ENCODE results near the gene TNFSF13B.
"Not testable (repeated sequence)": the region's sequence is repeated elsewhere in the genome, so short reads cannot be mapped to it uniquely, and the experiment has no call there.

The TNFSF13B gene, protein sequence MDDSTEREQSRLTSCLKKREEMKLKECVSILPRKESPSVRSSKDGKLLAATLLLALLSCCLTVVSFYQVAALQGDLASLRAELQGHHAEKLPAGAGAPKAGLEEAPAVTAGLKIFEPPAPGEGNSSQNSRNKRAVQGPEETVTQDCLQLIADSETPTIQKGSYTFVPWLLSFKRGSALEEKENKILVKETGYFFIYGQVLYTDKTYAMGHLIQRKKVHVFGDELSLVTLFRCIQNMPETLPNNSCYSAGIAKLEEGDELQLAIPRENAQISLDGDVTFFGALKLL

DNA sequence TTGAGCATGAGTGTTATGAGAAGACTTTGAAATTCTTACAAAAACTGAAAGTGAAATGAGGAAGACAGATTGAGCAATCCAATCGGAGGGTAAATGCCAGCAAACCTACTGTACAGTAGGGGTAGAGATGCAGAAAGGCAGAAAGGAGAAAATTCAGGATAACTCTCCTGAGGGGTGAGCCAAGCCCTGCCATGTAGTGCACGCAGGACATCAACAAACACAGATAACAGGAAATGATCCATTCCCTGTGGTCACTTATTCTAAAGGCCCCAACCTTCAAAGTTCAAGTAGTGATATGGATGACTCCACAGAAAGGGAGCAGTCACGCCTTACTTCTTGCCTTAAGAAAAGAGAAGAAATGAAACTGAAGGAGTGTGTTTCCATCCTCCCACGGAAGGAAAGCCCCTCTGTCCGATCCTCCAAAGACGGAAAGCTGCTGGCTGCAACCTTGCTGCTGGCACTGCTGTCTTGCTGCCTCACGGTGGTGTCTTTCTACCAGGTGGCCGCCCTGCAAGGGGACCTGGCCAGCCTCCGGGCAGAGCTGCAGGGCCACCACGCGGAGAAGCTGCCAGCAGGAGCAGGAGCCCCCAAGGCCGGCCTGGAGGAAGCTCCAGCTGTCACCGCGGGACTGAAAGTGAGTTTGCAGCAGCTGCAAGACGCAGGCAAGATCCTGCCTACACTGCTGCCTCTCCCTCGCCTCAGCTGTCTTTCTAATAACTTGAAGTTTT is at the start of gene TNFSF13B:
TNFSF13B (plus strand) TSS at position 118 of the 728 bp plus-strand sequence; CDS start at position 296, 178 bp downstream.
- peak; percentile 68 for DNase-seq

DNA sequence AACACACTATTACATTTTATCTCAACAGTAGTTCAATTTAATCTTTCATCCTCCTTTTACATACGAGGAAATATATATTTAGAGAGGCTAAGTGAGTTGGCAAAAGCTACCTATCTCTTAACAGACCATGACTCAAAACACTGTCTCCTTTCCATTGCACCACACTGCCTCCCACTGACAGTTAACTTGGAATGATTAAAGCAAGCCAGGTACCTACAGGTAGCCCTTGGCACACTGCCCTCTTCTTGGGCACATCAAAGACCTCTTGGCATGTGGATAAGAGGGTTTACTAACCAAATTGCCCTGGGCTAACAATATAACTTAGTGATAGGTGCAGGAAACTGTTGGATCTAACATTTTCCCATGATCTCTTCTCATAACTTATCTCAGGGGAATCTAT is 49.5 kb upstream of the TNFSF13B start:
- no peak for DNase-seq

DNA sequence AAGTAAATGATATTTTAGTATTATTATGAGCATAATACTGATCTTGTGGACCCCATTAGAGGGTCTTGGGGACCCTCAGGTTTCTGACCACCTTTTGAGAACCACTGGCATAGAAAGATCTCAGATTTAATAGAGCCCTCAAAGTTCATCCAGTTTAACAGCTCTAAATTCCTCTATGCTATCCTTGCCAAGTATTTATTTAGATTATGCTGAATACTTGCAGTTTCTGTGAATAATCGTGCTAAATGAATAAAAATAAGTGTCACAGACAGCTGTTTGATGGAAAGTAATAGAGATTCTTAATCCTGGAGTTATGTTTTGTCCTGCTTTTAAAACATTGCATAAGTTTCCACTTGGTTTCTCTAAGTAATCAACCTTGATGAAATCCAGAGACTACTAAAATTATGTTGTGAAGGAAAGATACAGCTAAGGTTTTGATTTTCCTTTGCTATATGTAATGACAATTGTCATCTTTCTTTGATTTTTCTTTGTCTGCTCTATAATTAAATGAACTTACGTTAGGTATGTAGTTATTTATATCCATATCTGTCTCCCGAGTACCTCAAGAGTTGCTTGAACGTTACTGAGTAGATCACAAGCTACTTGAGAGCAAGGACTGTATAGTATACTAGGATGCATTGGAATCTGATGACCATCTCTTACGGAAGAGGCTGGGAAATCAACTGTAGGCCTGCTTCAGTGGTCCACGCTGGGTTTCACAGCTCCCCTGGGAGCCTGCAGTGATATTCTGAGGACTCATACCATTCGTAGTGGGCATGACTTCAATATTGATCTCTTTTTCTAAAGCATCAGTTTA is 45.6 kb upstream of the TNFSF13B start:
- no peak for DNase-seq

DNA sequence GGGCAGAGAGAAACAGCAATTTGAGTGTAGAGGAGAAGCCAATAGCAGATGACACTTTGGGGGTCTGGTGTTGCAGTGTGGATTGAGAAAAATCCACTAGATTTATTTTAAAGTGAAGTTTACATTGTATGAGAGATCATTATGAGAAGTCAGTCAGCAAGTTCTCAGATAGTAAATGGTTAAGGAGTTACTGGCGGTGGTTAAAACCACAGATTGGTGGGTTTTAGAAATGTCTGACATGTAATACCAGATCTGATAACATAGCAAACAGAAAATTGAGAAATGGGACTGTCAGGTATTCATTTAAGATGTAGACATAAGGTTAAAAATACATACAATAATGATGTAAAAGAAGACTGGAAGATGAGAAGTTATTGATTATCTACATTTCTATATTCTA is 44.1 kb upstream of the TNFSF13B start:
- DNase-seq = no peak

DNA sequence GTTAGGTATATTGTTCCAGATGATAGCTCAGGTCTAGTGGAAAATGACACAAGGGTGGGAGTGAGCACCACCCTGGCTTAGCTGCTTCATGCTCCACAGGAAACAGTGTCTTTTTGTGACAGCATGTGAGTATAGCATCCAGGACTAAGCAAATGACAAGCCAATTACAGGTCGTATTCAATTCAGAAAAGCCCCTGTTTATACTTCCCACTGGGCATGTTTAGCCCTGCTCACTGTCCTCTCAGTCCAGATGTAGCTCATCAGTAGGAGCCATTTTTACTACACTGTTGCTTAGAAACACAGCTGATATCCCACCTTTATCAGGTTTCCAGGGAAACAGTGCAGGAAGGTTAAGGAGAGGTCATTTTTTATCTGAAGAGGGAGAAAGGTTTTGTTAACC is 43.3 kb upstream of the TNFSF13B start:
- DNase-seq = no peak

DNA sequence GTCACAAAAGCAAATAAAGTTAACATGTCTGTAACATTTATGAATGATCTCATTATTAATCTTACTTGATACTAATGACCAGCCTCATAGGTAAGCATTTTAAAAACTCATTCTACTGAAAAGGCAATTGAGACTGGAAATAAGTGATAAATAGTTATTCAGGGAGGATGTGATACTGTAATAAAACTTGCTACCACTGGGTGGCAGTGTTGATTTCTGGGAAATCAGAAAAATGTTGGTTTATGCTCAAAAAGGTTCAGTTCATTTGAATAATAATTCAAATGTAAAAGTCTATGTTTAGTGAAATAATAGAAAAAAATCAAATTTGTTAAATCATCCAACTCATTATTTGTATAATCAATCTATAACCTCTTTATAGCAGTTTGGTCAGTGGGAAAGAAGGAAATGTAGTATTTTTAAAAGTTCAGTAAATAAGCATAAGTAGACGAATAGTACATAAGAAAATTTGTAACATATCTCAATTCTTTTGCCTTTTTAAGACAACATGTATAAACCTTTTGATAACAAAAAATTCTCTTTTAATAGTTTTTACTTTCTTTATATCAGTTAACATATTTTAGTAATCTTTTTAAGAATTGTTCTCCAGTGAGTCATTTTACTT is 41.8 kb upstream of the TNFSF13B start:
- DNase-seq = no peak

DNA sequence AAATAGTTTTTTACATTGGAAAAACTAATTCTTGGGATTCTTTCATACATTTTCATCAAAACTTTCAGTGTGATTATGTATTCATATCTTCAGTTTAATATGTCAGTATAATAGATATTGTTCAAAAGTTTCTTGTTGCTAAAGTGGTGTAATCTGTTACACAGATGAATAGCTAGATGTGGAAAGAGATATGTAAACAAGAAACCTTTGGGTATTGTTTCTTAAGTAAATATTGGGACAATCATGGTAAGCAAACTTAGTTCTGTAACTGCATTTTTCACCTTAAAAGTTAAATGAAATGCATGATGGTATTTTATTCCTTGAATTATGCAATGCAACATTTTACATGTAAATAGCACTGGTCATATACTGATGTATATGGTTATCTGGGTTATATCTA is 39.1 kb upstream of the TNFSF13B start:
- no peak for DNase-seq

DNA sequence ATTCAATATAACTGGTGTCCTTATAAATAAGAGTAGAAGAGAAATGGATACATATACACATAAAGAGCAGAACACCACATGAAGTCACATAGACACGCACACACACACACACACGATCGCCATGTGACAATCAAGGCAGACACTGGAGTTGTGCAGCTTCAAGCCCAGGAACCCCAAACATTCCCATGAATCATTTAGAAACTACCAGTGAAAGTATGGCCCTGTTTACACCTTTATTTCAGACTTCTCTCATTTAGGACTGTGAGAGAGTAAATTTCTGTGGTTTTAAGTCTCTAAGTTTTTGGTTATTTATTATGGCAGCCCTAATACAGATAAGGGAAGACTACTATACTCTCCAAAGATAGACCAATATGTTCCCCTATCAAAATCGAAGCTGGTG is 20.4 kb upstream of the TNFSF13B start:
- DNase-seq = no peak

DNA sequence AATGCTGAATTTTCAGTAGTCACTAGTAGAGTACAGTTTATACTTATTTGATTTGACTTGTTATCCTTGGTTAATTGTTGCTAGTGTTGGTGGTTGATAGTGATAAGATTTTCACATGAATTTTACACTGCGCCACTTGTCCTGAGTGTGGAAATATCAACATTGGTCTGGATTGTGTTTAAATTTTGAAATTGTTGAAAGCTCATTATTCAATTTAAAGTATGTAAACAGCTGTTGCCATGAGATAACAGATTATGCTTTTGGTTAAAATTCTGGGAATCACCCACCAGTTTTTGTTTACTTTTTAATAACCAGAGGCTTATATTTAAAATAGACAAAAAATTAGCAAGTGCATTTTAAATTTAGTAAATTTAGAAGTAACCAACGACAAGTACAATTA is 12.3 kb upstream of the TNFSF13B start:
- DNase-seq = no peak

DNA sequence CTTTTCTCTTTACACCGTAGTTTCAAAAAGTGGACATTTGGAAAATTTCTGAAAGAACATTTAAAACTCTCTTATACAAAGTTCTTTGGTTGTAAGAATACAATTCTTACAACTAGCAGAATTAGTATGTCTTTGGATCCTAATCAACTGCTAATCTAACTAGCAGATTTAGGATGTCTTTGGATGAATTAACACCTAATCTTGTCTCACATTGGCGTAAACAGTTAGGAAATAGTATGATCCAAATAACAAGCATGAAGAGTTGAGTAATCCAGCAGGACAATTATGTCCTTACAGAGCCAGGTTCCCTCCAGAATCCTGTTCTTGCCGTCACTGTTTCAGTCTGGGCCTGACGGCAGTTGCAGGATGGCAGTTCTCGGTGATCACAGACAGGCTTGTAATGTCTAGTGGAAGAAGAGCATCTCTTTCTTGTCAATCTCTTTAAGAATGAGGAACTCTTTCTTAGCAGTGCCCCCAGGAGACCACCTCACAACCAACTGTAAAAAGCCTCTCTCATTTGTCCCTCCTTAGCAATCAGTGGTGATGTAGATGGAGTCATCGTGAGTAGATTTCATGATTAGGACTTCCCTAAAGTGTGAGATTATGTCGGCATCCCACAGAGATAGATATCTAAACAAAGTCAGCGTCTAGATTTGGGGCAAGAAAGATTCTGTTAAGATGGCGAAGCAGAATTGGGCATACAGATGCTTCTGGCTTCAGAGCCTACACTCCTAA is 5.7 kb upstream of the TNFSF13B start:
- no peak for DNase-seq

DNA sequence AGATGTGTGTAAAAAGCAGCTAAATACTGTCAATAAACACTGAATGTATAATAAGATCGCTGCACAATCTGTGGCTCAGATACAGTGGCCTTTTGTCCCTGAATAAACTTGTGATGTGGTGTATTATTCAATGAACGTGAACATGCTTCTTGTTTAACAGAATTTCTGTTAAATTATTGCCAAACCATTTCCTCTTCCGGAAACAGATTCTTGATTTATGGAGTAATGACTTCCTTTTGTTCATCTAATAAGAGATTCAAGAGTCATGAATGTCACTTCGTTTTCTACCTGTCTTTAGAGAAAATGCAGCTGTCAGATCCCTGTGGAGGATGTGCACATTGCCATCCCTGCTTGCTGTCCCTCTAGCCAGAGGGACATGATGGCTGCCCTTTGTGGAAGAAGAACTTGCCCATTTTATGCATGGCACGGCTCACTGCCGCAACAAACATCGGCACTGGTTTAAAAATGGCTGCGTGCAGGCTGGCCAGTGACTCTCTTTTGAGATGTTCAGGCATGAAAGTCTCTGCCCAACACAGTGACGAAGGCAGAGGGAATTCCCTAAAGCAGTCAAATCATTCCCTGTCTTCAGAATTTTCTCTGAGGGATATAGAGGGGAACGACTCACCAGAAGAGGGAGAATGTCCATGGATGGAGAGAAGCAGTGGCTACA is 3.1 kb upstream of the TNFSF13B start:
- no peak for DNase-seq

DNA sequence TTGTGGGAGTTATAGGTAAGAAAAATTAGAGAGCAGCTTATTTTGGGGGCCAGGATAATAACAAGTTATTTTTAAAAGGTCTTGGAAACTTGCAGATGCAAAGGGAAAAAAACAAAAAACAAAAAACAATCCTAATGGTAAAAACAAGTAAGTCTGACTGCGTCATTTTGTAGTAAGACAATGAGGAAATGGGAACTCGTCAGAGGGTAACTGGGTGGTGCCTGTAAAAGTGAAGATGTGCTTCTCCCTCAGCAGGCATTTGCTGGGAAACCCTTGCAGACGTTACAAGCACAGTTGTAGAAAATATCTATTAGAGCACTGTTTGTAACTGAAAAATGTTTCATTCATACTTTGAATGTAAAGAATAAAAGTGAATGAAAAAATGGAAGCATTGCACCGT is 2.2 kb upstream of the TNFSF13B start:
- DNase-seq = no peak

DNA sequence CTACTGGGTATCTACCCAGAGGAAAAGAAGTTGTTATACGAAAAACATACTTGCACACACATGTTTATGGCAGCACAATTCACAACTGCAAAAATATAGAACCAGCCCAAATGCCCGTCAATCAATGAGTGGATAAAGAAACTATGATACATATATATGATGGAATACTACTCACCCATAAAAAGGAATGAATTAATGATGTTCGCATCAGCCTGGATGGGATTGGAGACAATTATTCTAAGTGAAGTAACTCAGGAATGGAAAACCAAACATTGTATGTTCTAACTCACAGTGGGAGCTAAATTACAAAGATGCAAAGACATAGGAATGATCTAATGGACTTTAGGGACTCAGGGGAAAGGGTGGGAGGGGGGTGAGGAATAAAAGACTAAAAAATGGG is 1.7 kb upstream of the TNFSF13B start:
- DNase-seq = not testable (repeated sequence)

DNA sequence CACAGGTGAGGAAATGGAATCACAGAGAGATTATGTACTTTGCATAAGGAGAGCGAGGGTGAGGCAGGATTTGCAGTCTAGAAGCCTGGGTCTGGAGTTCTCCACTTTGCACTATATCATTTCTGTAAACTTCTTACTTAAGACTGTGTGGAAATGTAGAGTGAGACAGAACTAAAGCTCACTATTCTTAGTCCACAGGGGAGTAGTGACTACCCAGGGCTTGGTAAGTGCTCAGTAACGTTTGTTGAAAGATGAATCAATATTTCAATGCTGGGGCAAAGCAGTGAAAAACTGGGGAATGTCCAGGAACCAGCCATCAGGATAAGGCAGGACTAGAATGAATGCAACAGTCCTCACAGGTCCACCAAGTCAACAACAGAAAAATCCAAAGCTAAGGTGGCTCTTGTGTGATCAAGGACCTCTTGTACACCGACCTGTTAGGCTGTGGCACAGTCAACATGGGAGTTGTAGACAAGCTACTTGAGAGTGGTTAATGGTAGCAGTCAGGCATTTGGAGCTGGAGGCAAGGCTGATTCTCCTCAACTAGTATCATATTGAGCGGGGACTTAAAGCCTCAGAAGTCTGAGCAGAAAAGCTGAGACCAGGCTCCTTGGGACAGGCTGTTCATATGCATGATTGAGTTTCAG is 929 bp upstream of the TNFSF13B start:
- no peak for DNase-seq

DNA sequence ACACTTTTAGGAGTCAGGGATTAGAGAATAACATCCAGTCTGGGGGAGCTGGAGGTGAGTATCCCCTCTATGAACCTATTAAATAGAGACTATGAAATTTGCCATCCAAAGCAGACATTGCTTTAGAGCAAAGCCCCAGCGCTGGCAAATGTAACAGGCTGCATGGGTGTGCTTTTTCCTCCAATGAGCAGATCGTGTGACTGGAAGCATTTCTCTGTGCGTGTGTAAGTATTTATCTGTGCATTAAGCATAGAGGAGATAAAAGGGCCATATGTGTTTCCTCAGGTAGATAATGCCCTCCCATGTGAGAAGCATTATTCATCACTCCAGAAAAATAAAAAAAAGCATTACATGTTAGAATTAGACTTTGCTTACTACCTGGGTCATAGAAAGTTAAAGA is 924 bp downstream of the TNFSF13B start:
- no peak for DNase-seq

DNA sequence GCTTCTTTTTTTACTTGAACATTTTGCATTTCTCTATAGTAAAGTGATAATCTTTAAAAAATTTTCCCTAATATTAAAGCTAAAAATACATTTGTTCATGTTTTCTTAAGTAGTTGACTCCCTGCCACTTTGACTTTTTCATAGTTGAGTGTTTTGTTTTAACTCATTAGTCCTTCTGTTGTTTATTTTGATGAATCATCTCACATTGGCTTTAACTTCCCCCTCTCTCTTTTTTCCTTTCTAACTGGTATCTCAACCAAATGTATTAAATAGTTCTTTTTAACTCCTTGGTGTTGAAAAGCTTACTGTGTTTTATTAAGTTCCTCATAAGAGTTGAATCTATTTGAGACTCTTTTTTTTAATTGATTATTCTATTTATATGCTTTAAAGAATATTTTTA is 2.8 kb downstream of the TNFSF13B start:
- DNase-seq = no peak

DNA sequence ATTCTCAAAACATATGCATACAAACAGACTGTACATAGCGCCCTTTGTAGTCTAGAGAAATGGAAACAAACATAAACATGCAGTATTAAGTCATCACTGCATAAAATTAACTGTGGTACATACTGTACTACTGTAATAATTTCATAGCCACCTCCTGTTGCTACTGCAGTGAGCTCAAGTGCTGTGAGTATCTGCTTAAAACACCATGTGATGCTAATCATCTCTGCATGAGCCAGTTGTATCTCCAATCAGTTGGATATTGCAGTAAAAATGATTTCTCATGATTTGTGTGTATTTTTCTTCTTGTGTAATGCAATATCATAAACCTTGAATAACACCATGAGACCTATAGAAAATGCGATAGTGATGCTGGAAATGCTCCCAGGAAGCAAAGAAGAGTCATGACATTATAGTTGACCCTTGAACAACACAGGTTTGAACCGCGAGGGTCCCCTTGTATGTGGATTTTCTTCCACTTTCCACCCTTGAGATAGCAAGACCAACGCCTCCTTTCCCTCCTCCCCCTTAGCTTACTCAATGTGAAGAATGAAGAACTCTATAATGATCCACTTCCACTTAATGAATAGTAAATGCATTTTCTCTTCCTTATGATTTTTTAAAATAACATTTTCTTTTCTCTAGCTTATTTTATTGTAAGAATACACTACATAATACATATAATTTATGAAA is 4.1 kb downstream of the TNFSF13B start:
- no peak for DNase-seq

DNA sequence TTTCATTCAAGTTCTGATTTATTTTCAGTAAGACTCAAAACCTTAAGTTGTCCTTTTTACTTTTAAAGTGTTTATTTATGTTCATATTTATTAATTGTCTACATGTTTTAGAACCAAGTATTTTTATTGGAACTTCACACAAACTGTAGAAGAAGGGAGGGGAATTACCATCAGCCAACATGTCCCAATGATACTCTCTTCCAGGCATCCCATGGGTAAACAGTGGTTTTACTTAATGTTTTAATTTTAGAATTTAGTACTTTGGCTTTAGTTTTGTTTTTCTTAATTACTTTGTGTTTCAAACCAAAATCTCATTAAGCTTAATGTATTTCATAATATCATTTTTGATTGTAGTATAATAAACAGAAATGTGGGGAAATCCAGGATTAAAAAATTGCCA is 5.2 kb downstream of the TNFSF13B start:
- DNase-seq = no peak

DNA sequence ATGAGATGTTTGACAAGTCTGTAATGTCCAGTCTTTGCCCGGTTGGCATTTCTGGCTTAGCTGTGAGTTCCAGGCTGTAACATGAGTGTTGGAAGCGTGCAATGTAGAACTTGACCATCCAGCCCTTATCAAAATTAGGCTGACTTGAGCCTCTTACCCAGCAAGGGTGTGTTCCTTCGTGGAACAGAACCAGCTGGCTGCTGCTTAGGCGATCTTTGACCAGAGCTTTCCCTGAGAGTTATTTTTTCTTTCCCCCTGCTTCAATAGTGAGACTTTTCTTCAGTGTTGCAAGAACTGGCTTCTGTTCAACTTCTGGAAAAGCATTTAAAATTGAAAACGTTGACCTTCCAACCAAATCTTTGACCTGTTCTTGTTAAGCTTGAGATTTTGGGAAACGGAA is 6.5 kb downstream of the TNFSF13B start:
- no peak for DNase-seq

DNA sequence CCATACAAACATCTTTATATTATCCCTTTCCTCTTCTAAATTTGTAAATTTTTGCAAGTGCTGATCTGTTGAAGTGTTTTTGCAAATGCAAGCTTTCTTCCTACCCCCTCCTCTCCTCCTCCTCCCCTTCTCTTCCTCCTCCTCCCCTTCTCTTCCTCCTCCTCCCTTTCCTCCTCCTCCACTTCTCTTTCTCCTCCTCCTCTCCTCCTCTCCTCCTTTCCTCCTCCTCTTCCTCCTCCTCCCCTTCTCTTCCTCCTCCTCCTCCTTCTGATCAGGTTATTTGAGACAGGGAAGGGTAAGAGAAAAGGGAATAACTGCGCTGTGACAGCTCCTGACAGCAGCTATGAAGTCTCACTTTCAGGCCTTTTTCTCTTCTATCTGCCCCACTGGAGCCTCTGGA is 8.9 kb downstream of the TNFSF13B start:
- no peak for DNase-seq

DNA sequence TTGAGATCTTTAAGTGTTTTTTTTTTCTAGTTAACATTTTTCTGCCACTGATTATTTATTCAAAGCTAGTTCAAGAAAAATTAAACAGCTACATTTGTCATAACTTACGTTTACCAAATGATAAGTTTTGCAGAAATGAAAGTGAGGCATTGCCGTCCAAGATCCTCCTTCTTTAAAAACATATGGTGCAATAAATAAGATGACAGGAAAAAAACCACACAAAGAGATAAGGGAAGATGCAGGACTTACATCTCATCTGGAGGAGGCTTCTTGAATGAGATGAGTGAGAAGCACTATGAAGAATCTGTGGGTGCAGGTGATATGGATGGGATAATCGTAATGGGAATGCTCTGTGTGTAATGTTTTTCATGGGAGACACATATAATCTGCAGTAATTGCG is 12.4 kb downstream of the TNFSF13B start:
- DNase-seq = no peak

All from activated CD8-positive, alpha-beta memory T cell treated with anti-CD3 and anti-CD28 coated beads, Interleukin-2, amount 50 U/mL, for 48 hours (primary cell).